CD4-positive, alpha-beta T cell treated with Interleukin-4 for 4 hours (primary cell): ENCODE measurements around the gene RPSA.
"Not testable (repeated sequence)": the region's sequence is repeated elsewhere in the genome, so short reads cannot be mapped to it uniquely, and the experiment has no call there.

Experiments
- DNase-seq: peaks from one replicate; pipeline ENCODE4 v3.0.0-alpha.2; 2020

Gene RPSA

GRCh38 chr3:39390181-39390580 is 16.3 kb upstream of the RPSA start:
- DNase-seq = no peak

GRCh38 chr3:39396690-39397089 is 9.8 kb upstream of the RPSA start:
- no peak for DNase-seq

- DNase-seq = no peak
Observed at GRCh38 chr3:39398700-39399099, 7.8 kb upstream of the RPSA start.

- no peak for DNase-seq
Observed at GRCh38 chr3:39401983-39402382, 4.5 kb upstream of the RPSA start.

GRCh38 chr3:39404943-39405686 is 1.4 kb upstream of the RPSA start:
- no peak for DNase-seq

- DNase-seq = no peak
Observed at GRCh38 chr3:39405687-39406367, 693 bp upstream of the RPSA start.

GRCh38 chr3:39407259-39407629 is 724 bp downstream of the RPSA start:
- DNase-seq = no peak

- DNase-seq = no peak
Observed at GRCh38 chr3:39407773-39408492, 1.4 kb downstream of the RPSA start.

GRCh38 chr3:39408493-39409372 is 2.2 kb downstream of the RPSA start:
- no peak for DNase-seq

GRCh38 chr3:39409514-39410136 is 3.1 kb downstream of the RPSA start:
- no peak for DNase-seq

- DNase-seq = no peak
Observed at GRCh38 chr3:39410893-39411292, 4.4 kb downstream of the RPSA start.

GRCh38 chr3:39412668-39413260 is 6.2 kb downstream of the RPSA start:
- no peak for DNase-seq

GRCh38 chr3:39413691-39414420 is 7.3 kb downstream of the RPSA start:
- DNase-seq = no peak

- no peak for DNase-seq
Observed at GRCh38 chr3:39414421-39414907, 7.9 kb downstream of the RPSA start.

GRCh38 chr3:39415302-39415701 is 8.8 kb downstream of the RPSA start:
- DNase-seq = not testable (repeated sequence)

GRCh38 chr3:39415983-39416382 is 9.5 kb downstream of the RPSA start:
- DNase-seq = no peak

- DNase-seq = not testable (repeated sequence)
Observed at GRCh38 chr3:39416998-39417397, 10.5 kb downstream of the RPSA start.

- not testable (repeated sequence) for DNase-seq
Observed at GRCh38 chr3:39418556-39419225, 12.2 kb downstream of the RPSA start.

GRCh38 chr3:39419742-39420315 is 13.3 kb downstream of the RPSA start:
- no peak for DNase-seq

- no peak for DNase-seq
Observed at GRCh38 chr3:39420543-39420942, 14.0 kb downstream of the RPSA start.
